ENCODE measurements around the gene BTBD17. TPM values are rescaled to one million over a fixed set of nuclear protein-coding genes. Genes with fewer than 3 reads are reported as not detected.

Gene BTBD17
- total RNA-seq, 1 donor from 2014 or later, result not detected

DNA sequence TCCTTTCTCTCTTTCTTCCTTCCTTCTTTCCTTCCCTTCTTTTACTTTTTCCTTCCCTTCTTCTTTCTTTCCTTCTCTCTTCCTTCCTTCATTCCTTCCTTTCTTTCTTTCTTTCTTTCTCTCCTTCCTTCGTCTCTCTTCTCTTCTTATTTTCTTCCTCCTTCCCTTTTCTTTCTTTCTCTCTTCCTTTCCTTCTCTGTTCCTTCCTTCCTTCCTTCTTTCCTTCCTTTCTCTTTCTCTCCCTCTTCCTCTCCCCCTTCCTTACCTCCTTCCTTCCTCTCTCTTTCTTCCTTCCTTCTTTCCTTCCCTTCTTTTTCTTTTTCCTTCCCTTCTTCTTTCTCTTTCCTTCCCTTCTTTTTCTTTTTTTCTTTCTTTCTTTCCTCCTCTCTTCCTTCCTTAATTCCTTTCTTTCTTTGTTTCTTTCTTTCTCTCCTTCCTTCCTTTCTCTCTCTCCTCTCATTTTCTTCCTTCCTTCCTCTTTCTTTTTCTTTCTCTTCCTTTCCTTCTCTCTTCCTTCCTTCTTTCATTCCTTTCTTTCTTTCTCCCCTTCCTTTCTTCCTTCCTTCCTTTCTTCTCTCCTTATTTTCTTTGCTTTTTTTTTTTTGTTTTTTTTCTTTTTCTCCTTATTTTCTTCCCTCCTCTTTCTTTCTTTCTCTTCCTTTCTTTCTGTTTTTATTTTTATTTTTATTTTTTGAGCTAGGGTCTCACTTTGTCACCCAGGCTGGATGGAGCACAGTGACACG lies 28.4 kb upstream of the BTBD17 start:
- DNase-seq (ENCODE audit: low read depth) (no peak), FAIRE-seq (no peak)
- H3K36me3 ChIP-seq (ENCODE audit: control insufficient read depth, insufficient read depth, low read length), result no peaks in the 10 kb centered on the region
- TF ChIP-seq, protein P1, sequence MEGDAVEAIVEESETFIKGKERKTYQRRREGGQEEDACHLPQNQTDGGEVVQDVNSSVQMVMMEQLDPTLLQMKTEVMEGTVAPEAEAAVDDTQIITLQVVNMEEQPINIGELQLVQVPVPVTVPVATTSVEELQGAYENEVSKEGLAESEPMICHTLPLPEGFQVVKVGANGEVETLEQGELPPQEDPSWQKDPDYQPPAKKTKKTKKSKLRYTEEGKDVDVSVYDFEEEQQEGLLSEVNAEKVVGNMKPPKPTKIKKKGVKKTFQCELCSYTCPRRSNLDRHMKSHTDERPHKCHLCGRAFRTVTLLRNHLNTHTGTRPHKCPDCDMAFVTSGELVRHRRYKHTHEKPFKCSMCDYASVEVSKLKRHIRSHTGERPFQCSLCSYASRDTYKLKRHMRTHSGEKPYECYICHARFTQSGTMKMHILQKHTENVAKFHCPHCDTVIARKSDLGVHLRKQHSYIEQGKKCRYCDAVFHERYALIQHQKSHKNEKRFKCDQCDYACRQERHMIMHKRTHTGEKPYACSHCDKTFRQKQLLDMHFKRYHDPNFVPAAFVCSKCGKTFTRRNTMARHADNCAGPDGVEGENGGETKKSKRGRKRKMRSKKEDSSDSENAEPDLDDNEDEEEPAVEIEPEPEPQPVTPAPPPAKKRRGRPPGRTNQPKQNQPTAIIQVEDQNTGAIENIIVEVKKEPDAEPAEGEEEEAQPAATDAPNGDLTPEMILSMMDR (IDR thresholded peaks at IDR 0.05; ENCODE audit: insufficient read depth, low read length, severe bottlenecking), result no peak
- H3K4me3 ChIP-seq (ENCODE audit: low read depth, low read length), result no peak overlapping the region
- H3K27me3 ChIP-seq (ENCODE audit: control insufficient read depth, insufficient read depth, low read length), result peaks cover 4% of the 10 kb centered on the region

DNA sequence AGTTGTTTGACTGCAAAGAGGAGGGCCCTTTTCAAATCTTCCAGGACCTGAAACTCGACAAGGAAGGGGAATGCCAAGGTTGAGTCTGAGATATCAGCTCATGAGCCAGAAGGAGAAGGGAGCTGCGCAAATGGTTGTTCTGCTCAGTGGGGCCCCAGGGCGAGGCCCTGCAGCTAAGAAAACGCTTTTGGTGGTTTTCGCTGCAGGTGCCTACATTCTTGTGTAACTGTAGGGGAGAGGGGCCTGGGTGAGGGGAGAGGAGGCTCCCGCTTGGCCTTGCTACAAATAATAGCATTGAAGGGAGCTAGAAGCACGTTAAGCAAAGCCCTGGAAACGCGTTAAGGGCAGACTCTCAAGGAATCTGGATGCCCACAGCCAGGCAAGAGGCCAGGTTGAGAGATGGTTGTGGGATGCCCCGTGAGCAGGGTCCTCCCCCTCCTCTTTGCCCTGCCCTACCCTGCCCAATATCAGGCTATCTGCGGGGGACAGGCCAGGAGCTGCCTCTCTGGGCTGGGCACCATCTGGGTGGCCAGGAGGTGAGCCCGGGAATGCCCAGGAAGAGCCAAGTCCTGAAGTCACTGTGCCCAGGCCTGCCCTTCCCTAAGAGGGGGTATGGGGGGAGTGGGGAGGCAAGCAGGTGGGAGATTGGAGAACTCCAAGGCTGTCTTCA lies 27.6 kb upstream of the BTBD17 start:
- Histone ChIP-seq H3K36me3 (ENCODE audit: control insufficient read depth, insufficient read depth, low read length) (no peaks in the 10 kb centered on the region), H3K27me3 (ENCODE audit: control insufficient read depth, insufficient read depth, low read length) (peaks cover 4% of the 10 kb centered on the region), H3K4me3 (ENCODE audit: low read depth, low read length) (no peak overlapping the region)
- TF ChIP-seq, protein P1 (IDR thresholded peaks at IDR 0.05; ENCODE audit: insufficient read depth, low read length, severe bottlenecking), result no peak
- DNase-seq (ENCODE audit: low read depth) (no peak), FAIRE-seq (no peak)

DNA sequence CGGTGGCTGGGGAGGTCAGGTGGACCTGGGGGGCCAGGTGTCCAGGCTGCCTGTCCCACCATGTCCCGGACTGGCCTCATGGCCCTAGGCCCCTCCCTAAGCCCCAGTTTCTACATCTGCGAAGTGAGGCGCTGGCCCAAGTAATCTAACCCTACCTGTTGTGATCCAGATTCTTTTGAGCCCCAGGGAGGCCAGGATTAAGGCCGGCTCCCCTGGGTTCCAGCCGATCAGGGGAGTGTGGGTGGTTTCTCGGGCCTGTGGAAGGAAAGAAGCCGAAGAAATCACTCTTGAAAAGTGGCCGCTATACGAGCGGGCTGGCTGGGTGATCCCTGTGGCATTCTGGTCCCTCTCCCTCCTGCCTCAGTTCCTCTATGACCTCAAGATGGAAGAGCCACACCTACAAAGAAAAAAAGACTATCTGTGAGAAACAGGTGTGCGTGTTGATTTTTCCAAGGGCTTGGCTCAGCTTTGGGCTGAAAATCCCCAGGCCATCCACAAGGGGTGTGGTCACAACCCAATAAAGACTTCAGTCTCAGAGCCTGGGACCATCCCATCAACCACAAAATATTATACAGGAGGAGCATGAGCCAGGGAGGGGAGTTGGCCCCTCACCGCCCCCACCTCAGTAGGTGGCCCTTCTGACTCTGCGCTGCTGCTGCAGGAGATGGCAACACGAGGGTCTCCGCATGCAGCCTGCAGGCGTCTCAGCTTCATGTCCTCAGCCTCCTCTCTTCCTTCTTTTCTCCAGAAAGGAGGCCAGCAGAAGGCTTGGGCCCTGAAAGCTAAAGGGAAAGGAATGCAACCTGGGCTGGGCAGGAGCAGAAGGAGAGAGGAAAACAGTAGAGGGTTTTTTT lies 25.9 kb upstream of the BTBD17 start:
- no peaks in the 10 kb centered on the region for H3K36me3 ChIP-seq (ENCODE audit: control insufficient read depth, insufficient read depth, low read length)
- no peak overlapping the region for H3K4me3 ChIP-seq (ENCODE audit: low read depth, low read length)
- FAIRE-seq, result no peak
- TF ChIP-seq, protein P1 (IDR thresholded peaks at IDR 0.05; ENCODE audit: insufficient read depth, low read length, severe bottlenecking), result no peak
- DNase-seq (ENCODE audit: low read depth), result no peak
- H3K27me3 ChIP-seq (ENCODE audit: control insufficient read depth, insufficient read depth, low read length), result peaks cover 4% of the 10 kb centered on the region

DNA sequence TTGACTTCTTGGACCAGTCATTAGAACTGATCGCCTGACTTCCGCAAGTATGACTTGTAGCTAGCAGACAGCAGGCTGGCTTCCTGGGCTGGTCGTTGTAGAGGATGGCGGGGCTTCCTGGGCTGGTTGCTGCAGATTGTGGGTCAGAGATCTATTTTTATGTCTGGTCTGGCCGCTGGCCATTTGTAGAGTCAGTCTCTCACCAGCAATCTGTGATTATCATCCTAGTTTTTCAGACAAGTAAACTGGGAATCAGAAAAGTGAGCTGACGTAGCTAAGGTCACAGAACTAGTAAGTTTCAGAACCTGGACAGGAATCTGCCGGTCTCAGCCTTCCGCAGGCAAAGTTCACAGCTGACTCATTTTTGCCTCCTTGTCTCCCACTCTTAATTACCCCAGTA lies 24.7 kb upstream of the BTBD17 start:
- Histone ChIP-seq H3K36me3 (ENCODE audit: control insufficient read depth, insufficient read depth, low read length) (no peaks in the 10 kb centered on the region), H3K27me3 (ENCODE audit: control insufficient read depth, insufficient read depth, low read length) (peaks cover 4% of the 10 kb centered on the region), H3K4me3 (ENCODE audit: low read depth, low read length) (no peak overlapping the region)
- TF ChIP-seq, protein P1 (IDR thresholded peaks at IDR 0.05; ENCODE audit: insufficient read depth, low read length, severe bottlenecking), result no peak
- no peak for DNase-seq (ENCODE audit: low read depth)
- no peak for FAIRE-seq

DNA sequence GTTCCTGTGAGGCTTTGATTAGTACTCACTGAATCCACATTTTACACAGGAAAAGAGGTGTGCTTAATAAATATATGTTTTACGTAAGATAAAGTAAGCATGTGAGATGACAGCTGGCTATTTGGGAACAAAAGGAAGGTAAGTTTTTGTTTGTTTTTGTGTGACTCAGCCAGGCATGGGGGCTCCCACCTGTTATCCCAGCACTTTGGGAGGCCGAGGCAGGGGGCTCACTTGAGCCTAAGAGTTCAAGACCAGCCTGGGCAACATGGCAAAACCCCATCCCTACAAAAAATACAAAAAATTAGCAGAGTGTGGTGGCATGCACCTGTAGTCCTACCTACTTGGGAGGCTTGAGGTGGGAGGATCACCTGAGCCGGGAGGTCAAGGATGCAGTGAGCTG lies 23.5 kb upstream of the BTBD17 start:
- Histone ChIP-seq H3K36me3 (ENCODE audit: control insufficient read depth, insufficient read depth, low read length) (no peaks in the 10 kb centered on the region), H3K27me3 (ENCODE audit: control insufficient read depth, insufficient read depth, low read length) (peaks cover 4% of the 10 kb centered on the region), H3K4me3 (ENCODE audit: low read depth, low read length) (no peak overlapping the region)
- no peak for FAIRE-seq
- DNase-seq (ENCODE audit: low read depth), result no peak
- TF ChIP-seq, protein P1 (IDR thresholded peaks at IDR 0.05; ENCODE audit: insufficient read depth, low read length, severe bottlenecking), result no peak

Data from bronchial epithelial cell (primary cell).